ENCODE data around the gene CRYBA2.

CRYBA2 gene

DNA sequence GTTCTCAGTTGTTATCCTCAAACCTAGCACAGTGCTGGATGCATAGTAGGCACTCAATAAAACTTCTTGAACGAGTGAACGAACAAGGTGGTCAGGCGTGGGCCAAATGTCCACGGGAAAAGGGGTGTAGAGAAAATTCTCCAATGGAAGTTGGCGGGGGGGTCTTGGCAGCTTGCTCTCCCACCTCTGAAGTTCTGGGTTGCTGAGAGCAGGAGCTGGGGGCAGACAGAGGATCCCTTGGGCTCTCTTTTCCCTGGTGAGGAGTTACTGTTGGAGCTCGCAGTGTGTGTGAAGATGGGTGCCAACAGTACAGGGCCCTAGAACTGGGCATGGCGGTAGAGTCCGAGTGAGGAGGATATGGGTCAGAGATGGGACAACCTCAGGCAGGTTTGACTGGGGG is 2.3 kb upstream of the CRYBA2 start:
- peaks cover 17% of the 10 kb centered on the region for H3K4me1 ChIP-seq (ENCODE audit: control insufficient read depth, insufficient read depth, low read length)
- H3K9me3 ChIP-seq (ENCODE audit: control insufficient read depth, insufficient read depth, low read length) = no peaks in the 10 kb centered on the region
- H3K4me3 ChIP-seq (ENCODE audit: low read depth, low read length) = peak overlapping the region; percentile 26
- H3K9ac ChIP-seq (ENCODE audit: low read depth, low read length) = no peak overlapping the region
- no peaks in the 10 kb centered on the region for H3K36me3 ChIP-seq (ENCODE audit: control insufficient read depth, insufficient read depth, low read length)
- peaks cover 99% of the 10 kb centered on the region for H3K27me3 ChIP-seq (ENCODE audit: control insufficient read depth, insufficient read depth, low read length)

- Histone ChIP-seq H3K27me3 (ENCODE audit: control insufficient read depth, insufficient read depth, low read length) (peaks cover 100% of the 10 kb centered on the region), H3K9ac (ENCODE audit: low read depth, low read length) (no peak overlapping the region), H3K4me3 (ENCODE audit: low read depth, low read length) (peak overlapping the region; percentile 37), H3K4me1 (ENCODE audit: control insufficient read depth, insufficient read depth, low read length) (peaks cover 4% of the 10 kb centered on the region), H3K36me3 (ENCODE audit: control insufficient read depth, insufficient read depth, low read length) (no peaks in the 10 kb centered on the region), H3K9me3 (ENCODE audit: control insufficient read depth, insufficient read depth, low read length) (no peaks in the 10 kb centered on the region)
These were observed 398 bp downstream of the CRYBA2 start for GRCh38 chr2:218992703-218993344.

- Histone ChIP-seq H3K9ac (ENCODE audit: low read depth, low read length) (no peak overlapping the region), H3K27me3 (ENCODE audit: control insufficient read depth, insufficient read depth, low read length) (peaks cover 100% of the 10 kb centered on the region), H3K36me3 (ENCODE audit: control insufficient read depth, insufficient read depth, low read length) (no peaks in the 10 kb centered on the region), H3K9me3 (ENCODE audit: control insufficient read depth, insufficient read depth, low read length) (no peaks in the 10 kb centered on the region), H3K4me1 (ENCODE audit: control insufficient read depth, insufficient read depth, low read length) (peaks cover 4% of the 10 kb centered on the region), H3K4me3 (ENCODE audit: low read depth, low read length) (peak overlapping the region; percentile 27)
These were observed 1.0 kb downstream of the CRYBA2 start for GRCh38 chr2:218992196-218992595.

DNA sequence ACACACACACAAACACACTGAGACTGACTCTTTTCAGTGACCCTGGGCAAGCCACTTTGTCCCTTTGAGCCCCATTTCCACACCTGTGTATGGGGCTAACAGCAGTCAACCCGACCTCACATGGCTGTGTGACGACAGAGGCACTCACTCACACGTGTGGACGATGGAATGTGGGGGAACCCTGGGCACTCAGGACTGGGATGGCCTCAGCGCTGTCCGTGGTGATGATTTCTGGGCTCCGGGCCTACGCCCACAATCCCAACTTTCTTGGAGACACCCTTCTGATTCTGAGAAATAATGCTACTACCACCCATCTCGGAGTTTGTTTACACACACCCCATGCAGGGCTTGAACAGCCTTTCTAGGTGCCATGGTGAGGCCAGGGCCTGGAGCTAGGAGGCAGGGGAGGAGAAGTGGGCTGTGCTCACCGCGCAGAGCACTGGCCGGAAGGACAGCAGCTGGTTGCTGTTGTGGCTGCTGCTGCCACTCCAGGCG is 1.5 kb downstream of the CRYBA2 start:
- Histone ChIP-seq H3K36me3 (ENCODE audit: control insufficient read depth, insufficient read depth, low read length) (no peaks in the 10 kb centered on the region), H3K4me1 (ENCODE audit: control insufficient read depth, insufficient read depth, low read length) (peaks cover 4% of the 10 kb centered on the region), H3K4me3 (ENCODE audit: low read depth, low read length) (peak overlapping the region; percentile 27), H3K9me3 (ENCODE audit: control insufficient read depth, insufficient read depth, low read length) (no peaks in the 10 kb centered on the region), H3K9ac (ENCODE audit: low read depth, low read length) (no peak overlapping the region), H3K27me3 (ENCODE audit: control insufficient read depth, insufficient read depth, low read length) (peaks cover 100% of the 10 kb centered on the region)

GRCh38 chr2:218990612-218991011 is 2.6 kb downstream of the CRYBA2 start:
- Histone ChIP-seq H3K4me3 (ENCODE audit: low read depth, low read length) (peak overlapping the region; percentile 8), H3K36me3 (ENCODE audit: control insufficient read depth, insufficient read depth, low read length) (no peaks in the 10 kb centered on the region), H3K4me1 (ENCODE audit: control insufficient read depth, insufficient read depth, low read length) (peaks cover 4% of the 10 kb centered on the region), H3K9ac (ENCODE audit: low read depth, low read length) (no peak overlapping the region), H3K27me3 (ENCODE audit: control insufficient read depth, insufficient read depth, low read length) (peaks cover 100% of the 10 kb centered on the region), H3K9me3 (ENCODE audit: control insufficient read depth, insufficient read depth, low read length) (no peaks in the 10 kb centered on the region)

- Histone ChIP-seq H3K4me3 (ENCODE audit: low read depth, low read length) (peak overlapping the region; percentile 8), H3K27me3 (ENCODE audit: control insufficient read depth, insufficient read depth, low read length) (peaks cover 98% of the 10 kb centered on the region), H3K9ac (ENCODE audit: low read depth, low read length) (no peak overlapping the region), H3K4me1 (ENCODE audit: control insufficient read depth, insufficient read depth, low read length) (peaks cover 4% of the 10 kb centered on the region), H3K36me3 (ENCODE audit: control insufficient read depth, insufficient read depth, low read length) (no peaks in the 10 kb centered on the region), H3K9me3 (ENCODE audit: control insufficient read depth, insufficient read depth, low read length) (no peaks in the 10 kb centered on the region)
These were observed 3.2 kb downstream of the CRYBA2 start for GRCh38 chr2:218990052-218990451.

DNA sequence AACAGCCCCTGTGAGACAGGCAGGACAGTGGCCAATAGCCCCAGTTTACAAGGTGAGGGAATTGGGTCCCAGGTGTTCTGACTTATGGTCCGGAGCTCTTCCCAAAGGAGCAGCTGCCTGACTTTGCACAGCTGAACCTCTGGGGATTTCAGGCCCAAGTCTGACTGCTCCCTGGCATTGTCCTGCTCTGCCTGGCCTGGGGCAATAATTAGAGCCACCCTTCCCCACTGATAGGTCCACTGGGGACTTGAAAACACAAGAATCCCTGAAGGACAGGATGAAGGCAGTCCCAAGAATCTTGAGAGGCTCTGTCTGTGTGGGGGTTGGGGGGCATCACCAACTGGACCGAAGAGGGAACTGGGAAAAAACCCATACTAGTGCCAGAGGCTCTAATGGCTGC is 4.6 kb downstream of the CRYBA2 start:
- no peaks in the 10 kb centered on the region for H3K36me3 ChIP-seq (ENCODE audit: control insufficient read depth, insufficient read depth, low read length)
- H3K4me3 ChIP-seq (ENCODE audit: low read depth, low read length) = no peak overlapping the region
- no peak overlapping the region for H3K9ac ChIP-seq (ENCODE audit: low read depth, low read length)
- H3K4me1 ChIP-seq (ENCODE audit: control insufficient read depth, insufficient read depth, low read length) = no peaks in the 10 kb centered on the region
- H3K27me3 ChIP-seq (ENCODE audit: control insufficient read depth, insufficient read depth, low read length) = peaks cover 96% of the 10 kb centered on the region
- no peaks in the 10 kb centered on the region for H3K9me3 ChIP-seq (ENCODE audit: control insufficient read depth, insufficient read depth, low read length)

DNA sequence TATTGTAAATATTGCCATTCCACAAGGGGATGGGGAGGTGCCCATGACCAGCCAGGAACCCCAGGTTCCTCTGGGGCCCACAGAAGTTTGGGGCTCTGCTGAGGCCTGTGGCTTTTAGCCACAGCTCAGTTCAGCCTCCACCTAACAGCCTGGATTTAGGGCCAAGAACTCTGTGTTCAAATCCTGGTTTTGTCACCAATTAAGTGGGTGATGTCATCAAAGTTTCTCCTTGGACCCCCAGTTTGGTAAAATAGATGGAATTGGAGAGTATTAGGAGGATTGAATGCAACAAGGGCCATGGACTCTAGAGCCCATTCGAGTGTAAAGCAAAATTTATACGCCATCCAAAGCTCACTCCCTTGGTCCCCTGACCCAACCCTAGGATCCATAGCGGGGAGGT is 5.1 kb downstream of the CRYBA2 start:
- Histone ChIP-seq H3K9ac (ENCODE audit: low read depth, low read length) (no peak overlapping the region), H3K4me3 (ENCODE audit: low read depth, low read length) (peak overlapping the region; percentile 4), H3K27me3 (ENCODE audit: control insufficient read depth, insufficient read depth, low read length) (peaks cover 96% of the 10 kb centered on the region), H3K9me3 (ENCODE audit: control insufficient read depth, insufficient read depth, low read length) (no peaks in the 10 kb centered on the region), H3K4me1 (ENCODE audit: control insufficient read depth, insufficient read depth, low read length) (no peaks in the 10 kb centered on the region), H3K36me3 (ENCODE audit: control insufficient read depth, insufficient read depth, low read length) (no peaks in the 10 kb centered on the region)

GRCh38 chr2:218986148-218986761 is 7.0 kb downstream of the CRYBA2 start:
- H3K27me3 ChIP-seq (ENCODE audit: control insufficient read depth, insufficient read depth, low read length) = peaks cover 94% of the 10 kb centered on the region
- no peaks in the 10 kb centered on the region for H3K36me3 ChIP-seq (ENCODE audit: control insufficient read depth, insufficient read depth, low read length)
- no peaks in the 10 kb centered on the region for H3K4me1 ChIP-seq (ENCODE audit: control insufficient read depth, insufficient read depth, low read length)
- H3K9ac ChIP-seq (ENCODE audit: low read depth, low read length) = no peak overlapping the region
- H3K4me3 ChIP-seq (ENCODE audit: low read depth, low read length) = peak overlapping the region; percentile 22
- no peaks in the 10 kb centered on the region for H3K9me3 ChIP-seq (ENCODE audit: control insufficient read depth, insufficient read depth, low read length)

GRCh38 chr2:218985325-218986091 is 7.7 kb downstream of the CRYBA2 start:
- peak overlapping the region; percentile 30 for H3K4me3 ChIP-seq (ENCODE audit: low read depth, low read length)
- no peaks in the 10 kb centered on the region for H3K36me3 ChIP-seq (ENCODE audit: control insufficient read depth, insufficient read depth, low read length)
- H3K9me3 ChIP-seq (ENCODE audit: control insufficient read depth, insufficient read depth, low read length) = no peaks in the 10 kb centered on the region

GRCh38 chr2:218985021-218985324 is 8.2 kb downstream of the CRYBA2 start, which contains the start of gene FEV:
TSS of gene FEV (minus strand) at chr2:218985184. CDS start at chr2:218985075, 109 bp downstream.
- H3K4me3 ChIP-seq (ENCODE audit: low read depth, low read length) = peak within 1 kb of the TSS; percentile 30
- peaks cover 90% of the 10 kb centered on the region for H3K27me3 ChIP-seq (ENCODE audit: control insufficient read depth, insufficient read depth, low read length)
- H3K36me3 ChIP-seq (ENCODE audit: control insufficient read depth, insufficient read depth, low read length) = no peaks in the 10 kb centered on the region
- no peak within 1 kb of the TSS for H3K9ac ChIP-seq (ENCODE audit: low read depth, low read length)
- H3K9me3 ChIP-seq (ENCODE audit: control insufficient read depth, insufficient read depth, low read length) = no peaks in the 10 kb centered on the region
- peaks cover 3% of the 10 kb centered on the region for H3K4me1 ChIP-seq (ENCODE audit: control insufficient read depth, insufficient read depth, low read length)

More at GRCh38 chr2:218985325-218986091, 7.7 kb downstream of the CRYBA2 start:
- H3K27me3 ChIP-seq (ENCODE audit: control insufficient read depth, insufficient read depth, low read length) = peaks cover 93% of the 10 kb centered on the region
- H3K4me1 ChIP-seq (ENCODE audit: control insufficient read depth, insufficient read depth, low read length) = peaks cover 3% of the 10 kb centered on the region
- no peak overlapping the region for H3K9ac ChIP-seq (ENCODE audit: low read depth, low read length)

All from iPS-15b (cell line).